BLaER1 (cell line): Measurements from ENCODE around the gene S1PR3.
A peak's percentile ranks its signal among the peaks of the same experiment; 100 is the strongest.

Source experiments
- H3K27ac ChIP-seq: shearing (Covaris generic); formaldehyde crosslinking; 2 replicates; pipeline ENCODE4 v1.8.1; 2022
- H3K27me3 ChIP-seq: shearing (Covaris generic); formaldehyde crosslinking; 2 replicates; pipeline ENCODE4 v1.8.1; 2022
- H3K36me3 ChIP-seq: shearing (Covaris generic); formaldehyde crosslinking; 2 replicates; pipeline ENCODE4 v1.8.1; 2022
- H3K4me1 ChIP-seq: shearing (Covaris generic); formaldehyde crosslinking; 2 replicates; pipeline ENCODE4 v1.8.1; 2022
- H3K4me2 ChIP-seq: shearing (Covaris generic); formaldehyde crosslinking; 2 replicates; pipeline ENCODE4 v1.8.1; 2022
- H3K4me3 ChIP-seq: shearing (Covaris generic); formaldehyde crosslinking; 2 replicates; pipeline ENCODE4 v1.8.1; 2022
- H3K9ac ChIP-seq: shearing (Covaris generic); formaldehyde crosslinking; 2 replicates; pipeline ENCODE4 v1.8.1; 2022
- H3K9me3 ChIP-seq: shearing (Covaris generic); formaldehyde crosslinking; 2 replicates; pipeline ENCODE4 v1.8.1; 2022
- H4K20me1 ChIP-seq: shearing (Covaris generic); formaldehyde crosslinking; 2 replicates; pipeline ENCODE4 v1.8.1; 2022
- Cebpa-rat ChIP-seq: shearing (Covaris generic); IDR thresholded peaks from 2 replicates; pipeline ENCODE4 v1.8.1; 2022

S1PR3 gene

DNA sequence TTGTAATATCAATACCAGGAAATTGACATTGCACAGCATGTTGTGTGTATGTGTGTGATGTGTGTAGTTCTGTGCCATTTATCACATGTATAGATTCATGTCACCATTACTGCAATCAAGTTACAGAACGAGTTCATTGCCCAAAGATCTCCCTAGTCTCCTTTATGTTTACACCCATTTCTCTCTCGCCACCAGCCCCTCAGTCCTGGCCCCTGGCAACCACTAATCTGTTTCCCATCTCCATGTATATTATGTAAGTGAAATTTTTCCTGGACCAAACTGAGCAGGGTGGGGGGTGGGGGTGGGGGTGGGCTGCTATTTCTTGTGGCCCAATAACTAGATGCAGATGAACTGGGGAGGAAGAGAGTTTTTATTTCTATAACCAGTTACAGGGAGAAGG, 11.5 kb upstream of the S1PR3 start:
- Histone ChIP-seq H3K27ac (no peak overlapping the region), H3K27me3 (no peaks in the 10 kb centered on the region), H3K9me3 (peaks cover 20% of the 10 kb centered on the region), H3K4me2 (no peak overlapping the region), H3K4me3 (no peak overlapping the region), H3K4me1 (no peaks in the 10 kb centered on the region), H4K20me1 (no peaks in the 10 kb centered on the region), H3K36me3 (no peaks in the 10 kb centered on the region), H3K9ac (no peak overlapping the region)
- no peak for TF ChIP-seq Cebpa-rat

DNA sequence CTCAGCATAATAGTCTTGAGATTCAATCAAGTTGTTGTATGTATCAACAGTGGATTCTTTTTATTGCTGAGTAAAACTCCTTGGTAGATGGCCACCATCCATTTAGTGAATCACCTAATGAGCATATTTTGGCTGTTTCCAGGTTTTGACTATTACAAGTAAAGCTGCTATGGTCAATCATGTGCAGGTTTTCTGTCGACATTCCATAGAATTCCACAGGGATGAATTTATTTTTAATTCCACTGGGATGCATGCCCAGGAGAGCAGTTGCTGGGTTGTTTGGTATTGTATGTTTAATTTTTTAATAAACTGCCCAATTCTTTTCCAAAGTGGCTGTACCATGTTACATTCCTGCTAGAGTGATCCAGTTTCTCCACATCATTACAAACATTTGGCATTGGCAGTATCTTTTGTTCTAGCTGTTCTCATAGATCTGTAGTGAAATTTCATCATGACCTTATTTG, 10.5 kb upstream of the S1PR3 start:
- H3K4me3 ChIP-seq, result no peak overlapping the region
- no peaks in the 10 kb centered on the region for H3K4me1 ChIP-seq
- H3K36me3 ChIP-seq, result no peaks in the 10 kb centered on the region
- no peaks in the 10 kb centered on the region for H4K20me1 ChIP-seq
- H3K9me3 ChIP-seq, result peaks cover 20% of the 10 kb centered on the region
- H3K4me2 ChIP-seq, result no peak overlapping the region
- no peaks in the 10 kb centered on the region for H3K27me3 ChIP-seq
- no peak for TF ChIP-seq Cebpa-rat
- no peak overlapping the region for H3K9ac ChIP-seq
- no peak overlapping the region for H3K27ac ChIP-seq

DNA sequence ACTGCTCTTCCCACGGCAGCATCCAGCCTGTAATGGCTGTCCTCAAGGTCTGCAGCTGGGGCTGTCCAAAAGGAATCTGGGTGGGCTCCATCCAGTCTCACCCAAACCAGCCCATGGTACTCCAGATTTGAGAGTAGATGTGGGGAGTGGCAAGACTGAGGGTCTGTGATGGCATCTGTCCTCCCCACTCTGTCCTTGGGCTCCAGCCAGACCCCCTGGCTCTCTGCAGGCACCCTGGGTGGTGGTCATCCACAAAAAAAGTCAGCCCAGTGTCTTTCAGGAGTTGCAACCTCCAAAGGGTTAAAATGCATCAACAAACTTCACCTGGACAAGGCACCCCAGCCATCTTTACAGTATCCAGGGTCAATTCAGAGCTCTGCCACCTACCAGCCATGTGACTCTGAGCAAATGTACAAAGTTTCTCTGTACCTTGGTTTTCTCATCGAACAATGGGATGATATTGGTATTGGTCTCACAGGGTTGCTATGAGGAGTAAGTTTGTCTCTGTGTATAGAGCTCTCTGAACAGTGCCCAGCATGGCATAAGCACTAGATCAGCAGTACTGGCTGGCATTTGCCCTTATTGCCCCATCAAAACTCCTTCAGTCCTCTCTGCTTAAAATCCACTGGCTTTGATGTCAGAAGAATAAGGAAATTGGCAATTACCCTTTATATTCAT, 7.3 kb upstream of the S1PR3 start:
- H3K27me3 ChIP-seq, result no peaks in the 10 kb centered on the region
- H3K4me3 ChIP-seq, result no peak overlapping the region
- H3K4me1 ChIP-seq, result peaks cover 3% of the 10 kb centered on the region
- H3K27ac ChIP-seq, result no peak overlapping the region
- H4K20me1 ChIP-seq, result no peaks in the 10 kb centered on the region
- H3K4me2 ChIP-seq, result no peak overlapping the region
- H3K36me3 ChIP-seq, result no peaks in the 10 kb centered on the region
- peaks cover 16% of the 10 kb centered on the region for H3K9me3 ChIP-seq
- no peak overlapping the region for H3K9ac ChIP-seq
- no peak for TF ChIP-seq Cebpa-rat

DNA sequence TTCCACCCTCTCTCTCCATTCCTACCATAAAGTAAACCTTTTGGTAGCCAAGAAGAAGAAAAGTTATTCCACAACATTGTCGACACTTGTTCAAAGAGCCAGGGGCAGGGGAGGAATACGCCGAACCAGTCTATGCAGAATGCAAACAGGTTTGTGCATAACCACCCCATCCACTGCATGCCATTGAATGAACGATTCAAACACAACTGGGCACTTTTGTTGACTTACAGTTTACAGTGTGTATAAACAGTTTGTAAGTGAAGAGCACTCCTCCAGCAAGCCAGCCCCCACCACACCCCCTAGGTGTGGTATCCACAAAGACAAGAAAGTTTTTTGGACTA, 6.8 kb upstream of the S1PR3 start:
- Histone ChIP-seq H4K20me1 (no peaks in the 10 kb centered on the region), H3K9ac (no peak overlapping the region), H3K36me3 (no peaks in the 10 kb centered on the region), H3K4me1 (peaks cover 8% of the 10 kb centered on the region), H3K27ac (no peak overlapping the region), H3K9me3 (peaks cover 12% of the 10 kb centered on the region), H3K4me2 (no peak overlapping the region), H3K27me3 (no peaks in the 10 kb centered on the region), H3K4me3 (no peak overlapping the region)
- no peak for TF ChIP-seq Cebpa-rat

DNA sequence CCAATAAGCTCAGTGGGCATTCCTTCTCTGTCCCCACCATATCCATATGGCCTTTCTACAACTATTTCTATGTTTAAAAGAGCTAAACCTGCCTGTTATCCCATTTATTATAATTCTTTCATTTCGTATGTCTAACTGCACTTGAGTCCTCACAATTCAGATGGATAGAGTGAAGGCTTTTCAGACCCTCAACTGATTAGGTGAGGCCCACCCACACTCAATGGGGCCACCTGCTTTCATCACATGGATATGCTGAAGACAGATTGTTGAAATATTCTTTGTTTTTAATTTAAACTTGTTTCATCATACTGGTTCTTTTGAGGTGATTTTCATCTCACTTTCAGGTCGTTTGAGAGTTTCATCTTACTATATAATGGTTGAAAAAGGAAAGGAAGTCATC, 5.7 kb upstream of the S1PR3 start:
- Histone ChIP-seq H3K27ac (no peak overlapping the region), H3K36me3 (no peaks in the 10 kb centered on the region), H3K4me2 (no peak overlapping the region), H3K27me3 (peaks cover 10% of the 10 kb centered on the region), H4K20me1 (no peaks in the 10 kb centered on the region), H3K4me3 (no peak overlapping the region), H3K9me3 (peaks cover 4% of the 10 kb centered on the region), H3K4me1 (peaks cover 15% of the 10 kb centered on the region), H3K9ac (no peak overlapping the region)
- no peak for TF ChIP-seq Cebpa-rat

DNA sequence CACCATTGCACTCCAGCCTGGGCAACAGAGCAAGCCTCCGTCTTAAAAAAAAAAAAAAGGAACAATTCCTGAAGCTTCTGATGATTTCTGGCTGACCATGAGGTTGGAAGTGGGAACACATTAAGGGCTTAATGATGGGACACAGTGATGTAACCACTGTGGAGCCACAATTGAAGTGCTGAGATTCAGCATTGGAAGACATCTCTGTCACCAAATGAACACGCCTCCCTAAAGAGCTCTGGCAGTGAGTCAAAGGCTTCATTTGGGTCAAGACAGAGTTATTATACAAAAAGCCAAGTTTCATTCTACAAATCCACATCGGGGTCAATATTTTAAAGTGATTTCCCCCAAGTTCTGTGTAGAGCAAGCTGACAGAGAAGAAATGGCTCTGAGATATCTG, 4.5 kb upstream of the S1PR3 start:
- H3K27me3 ChIP-seq, result peaks cover 19% of the 10 kb centered on the region
- H3K9me3 ChIP-seq, result no peaks in the 10 kb centered on the region; the same call in 1 of the 2 replicates
- H3K9ac ChIP-seq, result no peak overlapping the region
- no peak for TF ChIP-seq Cebpa-rat
- peaks cover 17% of the 10 kb centered on the region for H3K4me1 ChIP-seq
- H3K36me3 ChIP-seq, result no peaks in the 10 kb centered on the region
- H3K4me3 ChIP-seq, result no peak overlapping the region
- no peak overlapping the region for H3K4me2 ChIP-seq
- H3K27ac ChIP-seq, result no peak overlapping the region
- H4K20me1 ChIP-seq, result no peaks in the 10 kb centered on the region

DNA sequence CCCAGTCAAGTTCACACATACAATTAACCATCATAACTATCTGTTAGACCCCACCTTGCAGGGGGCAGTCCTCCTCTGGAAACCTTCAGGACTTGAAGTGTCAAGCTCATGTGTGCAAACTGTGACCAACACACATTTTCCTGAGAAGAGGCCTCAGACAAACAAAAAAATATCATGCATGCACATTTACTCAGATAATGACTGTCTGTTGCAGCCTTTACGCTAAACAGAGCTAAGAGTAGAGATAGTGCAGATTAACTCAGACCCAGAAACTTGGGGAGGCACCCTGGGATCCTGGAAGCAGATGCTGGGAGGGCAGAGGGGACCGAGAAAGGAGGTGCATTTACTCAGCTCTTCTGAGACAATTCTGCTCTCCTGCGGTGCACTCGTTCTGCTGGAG, 3.6 kb upstream of the S1PR3 start:
- Histone ChIP-seq H3K4me1 (peaks cover 25% of the 10 kb centered on the region), H3K36me3 (no peaks in the 10 kb centered on the region), H3K4me3 (no peak overlapping the region), H3K27me3 (peaks cover 28% of the 10 kb centered on the region), H3K4me2 (no peak overlapping the region), H3K9me3 (no peaks in the 10 kb centered on the region), H3K27ac (no peak overlapping the region), H4K20me1 (no peaks in the 10 kb centered on the region), H3K9ac (no peak overlapping the region)
- TF ChIP-seq Cebpa-rat, result no peak

DNA sequence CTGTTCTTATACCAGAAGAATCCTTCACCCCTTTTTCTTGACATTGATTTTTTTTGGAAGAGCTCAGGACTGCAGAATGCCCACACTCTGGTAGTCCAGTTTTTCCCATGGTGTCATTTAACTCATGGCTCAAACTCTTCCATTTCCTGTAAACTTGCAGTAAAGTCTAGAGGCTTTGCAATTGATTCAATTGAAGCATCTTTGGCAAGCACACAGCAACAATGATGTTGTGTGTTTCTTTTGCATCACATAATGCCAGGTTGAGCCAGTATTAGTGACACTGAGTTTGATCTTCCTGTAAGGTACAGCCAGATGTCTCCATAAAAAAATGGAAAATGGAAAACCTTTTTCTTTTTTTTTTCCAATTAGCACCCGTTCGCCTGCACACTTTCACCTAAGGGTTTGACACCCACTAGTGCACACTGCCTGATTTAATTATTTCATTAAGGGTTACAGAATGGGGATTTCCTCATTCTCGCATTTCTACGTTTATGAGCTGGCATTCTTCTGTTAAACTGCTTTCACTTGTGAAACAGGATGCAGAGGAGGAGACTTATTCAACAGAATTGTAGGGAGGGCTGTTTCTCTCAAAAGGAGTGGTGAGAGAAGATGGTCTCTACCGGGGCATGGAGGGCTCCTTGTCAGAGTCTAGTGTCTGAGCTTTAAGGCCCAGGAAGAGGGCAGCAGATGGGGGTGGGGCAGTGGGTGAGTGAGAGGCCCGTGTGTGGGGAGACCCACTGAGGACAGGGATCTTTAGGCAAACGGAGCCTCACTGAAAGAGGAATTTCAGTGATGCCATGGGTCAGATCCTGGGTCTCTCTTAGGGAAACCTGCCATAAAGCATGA, 2.2 kb upstream of the S1PR3 start:
- H3K27me3 ChIP-seq, result peaks cover 32% of the 10 kb centered on the region
- H3K4me1 ChIP-seq, result peaks cover 25% of the 10 kb centered on the region
- no peaks in the 10 kb centered on the region for H3K36me3 ChIP-seq
- peak overlapping the region; percentile 97; the same call in 1 of the 2 replicates for H3K4me2 ChIP-seq
- no peak overlapping the region for H3K9ac ChIP-seq
- H4K20me1 ChIP-seq, result no peaks in the 10 kb centered on the region
- no peak for TF ChIP-seq Cebpa-rat
- no peaks in the 10 kb centered on the region for H3K9me3 ChIP-seq
- no peak overlapping the region for H3K4me3 ChIP-seq
- no peak overlapping the region for H3K27ac ChIP-seq

DNA sequence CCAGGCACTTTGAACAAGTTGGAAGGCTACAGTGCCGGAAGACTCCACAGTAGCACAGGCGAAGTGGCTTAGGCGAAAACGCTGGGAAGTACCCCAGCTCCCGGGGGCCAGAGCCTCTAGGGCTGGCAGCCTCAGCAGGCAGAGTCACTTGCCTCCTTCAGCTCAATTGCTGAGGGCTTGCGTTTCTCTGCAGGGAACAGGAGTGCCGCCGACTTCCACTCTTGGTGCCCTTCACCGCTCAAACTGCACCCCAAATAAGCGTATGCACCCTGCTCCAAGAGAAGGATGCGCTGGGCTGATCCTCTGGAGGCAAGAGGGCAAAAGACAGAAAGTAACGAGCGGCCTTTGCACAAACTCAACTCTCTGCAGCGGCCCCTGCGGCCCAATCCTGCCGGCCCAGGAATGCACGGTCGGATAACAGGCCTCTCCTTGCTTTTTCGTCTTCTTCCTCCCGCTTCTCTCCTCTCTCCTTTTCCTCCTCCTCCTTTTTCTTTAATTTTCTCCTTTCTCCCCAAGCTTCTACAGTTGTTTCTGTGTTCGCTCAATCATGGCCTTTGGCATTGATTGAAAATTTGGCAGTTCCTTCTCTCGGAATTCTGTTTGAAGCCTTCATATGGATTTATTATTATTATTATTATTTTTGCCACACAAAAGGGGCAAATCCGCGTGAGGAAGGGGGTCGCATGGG, 1.1 kb upstream of the S1PR3 start:
- H3K36me3 ChIP-seq, result no peaks in the 10 kb centered on the region
- no peaks in the 10 kb centered on the region for H4K20me1 ChIP-seq
- TF ChIP-seq Cebpa-rat, result no peak
- peaks cover 32% of the 10 kb centered on the region for H3K27me3 ChIP-seq
- no peak overlapping the region for H3K27ac ChIP-seq
- H3K9me3 ChIP-seq, result no peaks in the 10 kb centered on the region
- H3K4me3 ChIP-seq, result peak overlapping the region; percentile 75
- no peak overlapping the region for H3K9ac ChIP-seq
- peak overlapping the region; percentile 97 for H3K4me2 ChIP-seq
- peaks cover 25% of the 10 kb centered on the region for H3K4me1 ChIP-seq

DNA sequence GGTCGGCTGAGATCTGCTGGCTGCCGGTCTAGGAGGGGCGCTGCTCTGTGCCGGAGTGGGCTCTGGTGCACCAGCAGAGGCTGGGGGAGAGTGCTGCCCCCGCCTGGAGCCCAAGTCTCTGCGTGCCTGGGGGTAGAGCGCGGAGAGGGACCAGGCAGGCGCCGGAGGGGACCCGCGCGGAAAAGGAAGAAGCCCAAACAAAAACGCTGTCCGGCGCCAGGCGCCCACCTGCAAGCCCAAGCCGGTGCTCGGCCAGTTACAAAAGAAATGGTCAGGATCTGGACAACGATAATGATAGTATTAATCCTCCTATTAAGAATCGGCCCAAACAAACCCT, 571 bp upstream of the S1PR3 start:
- Histone ChIP-seq H3K4me1 (peaks cover 25% of the 10 kb centered on the region), H4K20me1 (no peaks in the 10 kb centered on the region), H3K4me3 (peak overlapping the region; percentile 75), H3K4me2 (peak overlapping the region; percentile 97), H3K27ac (no peak overlapping the region), H3K36me3 (no peaks in the 10 kb centered on the region), H3K9ac (no peak overlapping the region), H3K27me3 (peaks cover 32% of the 10 kb centered on the region), H3K9me3 (no peaks in the 10 kb centered on the region)
- TF ChIP-seq Cebpa-rat, result no peak
